GM12892 (cell line): ENCODE results near the gene RNF10.
"Not testable (repeated sequence)": the region's sequence is repeated elsewhere in the genome, so short reads cannot be mapped to it uniquely, and the experiment has no call there.

Experiments
- DNase-seq: peaks from one replicate; pipeline ENCODE4 v3.0.0; 2011; ENCODE audit not compliant: insufficient read length
- FAIRE-seq: peaks from 2 replicates; lab custom pipeline; 2011; peaks lifted over from hg19 to GRCh38; lab: Jason Lieb, UNC
- POLR2A ChIP-seq: IDR thresholded peaks from 2 replicates; pipeline ENCODE4 v1.6.1; 2011; ENCODE audit warnings: low read depth, low read length, control low read depth
- POLR2AphosphoS5 ChIP-seq: IDR thresholded peaks from 2 replicates; pipeline ENCODE4 v1.6.1; 2011; ENCODE audit warnings: low read depth, low read length, control low read depth
- TAF1 ChIP-seq: IDR thresholded peaks from 2 replicates; pipeline ENCODE4 v1.6.1; 2011; ENCODE audit warnings: low read depth, mild to moderate bottlenecking, control low read depth, low read length, borderline replicate concordance

Gene RNF10

DNA sequence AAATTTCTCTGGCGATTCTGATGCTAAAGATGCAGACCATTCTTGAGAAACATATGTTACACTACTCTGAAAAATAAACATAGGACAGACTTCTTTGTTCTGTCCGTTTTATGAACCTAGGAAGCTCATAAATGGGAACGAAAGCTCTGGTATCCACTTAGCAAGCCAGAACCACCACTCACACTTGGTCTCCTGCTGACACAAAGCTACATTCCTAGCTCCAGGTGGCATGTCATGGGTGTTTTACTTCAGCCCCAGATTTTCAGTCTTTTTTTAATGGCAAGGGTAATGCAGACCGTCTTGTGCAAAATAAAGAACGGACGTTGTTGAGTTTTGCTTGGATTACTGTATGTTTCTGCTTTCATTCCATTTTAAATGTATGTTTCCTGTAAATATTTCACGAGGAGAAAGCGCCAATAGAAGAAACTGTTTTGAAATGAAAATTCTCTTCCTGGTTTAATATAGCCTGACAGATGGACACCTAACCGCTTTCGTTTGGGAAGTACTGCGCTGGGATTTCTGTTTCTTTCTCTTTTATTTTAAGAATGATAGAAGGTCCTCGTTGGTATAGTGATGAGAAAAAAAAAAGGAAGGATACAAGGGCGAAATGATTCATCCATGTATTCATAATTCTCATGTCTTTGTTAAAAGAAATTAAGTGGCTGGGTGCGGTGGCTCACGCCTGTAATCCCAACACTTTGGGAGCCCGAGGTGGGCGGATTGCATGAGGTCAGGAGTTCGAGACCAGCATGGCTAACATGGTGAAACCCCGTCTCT is 4.3 kb upstream of the RNF10 start:
- no peak for TF ChIP-seq TAF1
- TF ChIP-seq POLR2A = no peak
- no peak for TF ChIP-seq POLR2AphosphoS5
- no peak for DNase-seq
- no peak for FAIRE-seq

DNA sequence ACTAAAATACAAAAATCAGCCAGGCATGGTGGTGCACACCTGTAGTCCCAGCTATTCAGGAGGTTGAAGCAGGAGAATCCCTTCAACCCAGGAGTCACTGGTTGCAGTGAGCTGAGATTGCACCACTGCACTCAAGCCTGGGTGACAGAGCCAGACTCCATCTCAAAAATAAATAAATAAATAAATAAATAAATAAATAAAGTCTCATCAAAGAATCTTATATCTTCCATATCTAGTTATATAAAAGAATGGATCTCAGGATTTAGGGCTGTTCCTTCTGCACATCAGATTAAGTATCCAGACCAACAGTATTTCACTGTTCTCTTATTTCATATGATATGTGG is 3.8 kb upstream of the RNF10 start:
- not testable (repeated sequence) for DNase-seq, FAIRE-seq

DNA sequence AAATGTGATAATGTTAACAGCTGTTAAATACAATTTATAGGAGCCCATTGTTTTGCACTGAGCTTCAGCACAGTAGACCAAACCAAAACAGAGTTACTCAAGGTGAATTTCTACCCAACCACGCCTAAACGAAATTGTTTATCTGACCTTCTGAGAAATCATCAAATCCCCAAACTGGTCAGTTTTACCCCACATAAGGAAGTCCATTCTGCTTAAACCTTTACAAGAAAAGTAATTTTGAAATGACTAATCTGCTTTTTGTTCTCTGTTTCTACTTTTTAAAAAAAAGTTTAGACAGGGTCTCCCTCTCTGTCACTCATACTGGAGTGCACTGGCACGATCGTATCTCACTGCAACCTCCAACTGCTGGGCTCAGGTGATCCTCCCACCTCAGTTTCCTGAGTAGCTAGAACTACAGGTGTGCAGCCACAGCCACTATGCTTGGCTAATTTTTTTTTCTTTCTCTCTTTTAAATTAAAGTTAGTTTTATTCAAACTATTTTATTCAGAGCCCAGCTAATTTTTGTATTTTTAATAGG is 1.4 kb upstream of the RNF10 start:
- DNase-seq = no peak
- no peak for FAIRE-seq
- TF ChIP-seq POLR2A (no peak), POLR2AphosphoS5 (no peak), TAF1 (no peak)

DNA sequence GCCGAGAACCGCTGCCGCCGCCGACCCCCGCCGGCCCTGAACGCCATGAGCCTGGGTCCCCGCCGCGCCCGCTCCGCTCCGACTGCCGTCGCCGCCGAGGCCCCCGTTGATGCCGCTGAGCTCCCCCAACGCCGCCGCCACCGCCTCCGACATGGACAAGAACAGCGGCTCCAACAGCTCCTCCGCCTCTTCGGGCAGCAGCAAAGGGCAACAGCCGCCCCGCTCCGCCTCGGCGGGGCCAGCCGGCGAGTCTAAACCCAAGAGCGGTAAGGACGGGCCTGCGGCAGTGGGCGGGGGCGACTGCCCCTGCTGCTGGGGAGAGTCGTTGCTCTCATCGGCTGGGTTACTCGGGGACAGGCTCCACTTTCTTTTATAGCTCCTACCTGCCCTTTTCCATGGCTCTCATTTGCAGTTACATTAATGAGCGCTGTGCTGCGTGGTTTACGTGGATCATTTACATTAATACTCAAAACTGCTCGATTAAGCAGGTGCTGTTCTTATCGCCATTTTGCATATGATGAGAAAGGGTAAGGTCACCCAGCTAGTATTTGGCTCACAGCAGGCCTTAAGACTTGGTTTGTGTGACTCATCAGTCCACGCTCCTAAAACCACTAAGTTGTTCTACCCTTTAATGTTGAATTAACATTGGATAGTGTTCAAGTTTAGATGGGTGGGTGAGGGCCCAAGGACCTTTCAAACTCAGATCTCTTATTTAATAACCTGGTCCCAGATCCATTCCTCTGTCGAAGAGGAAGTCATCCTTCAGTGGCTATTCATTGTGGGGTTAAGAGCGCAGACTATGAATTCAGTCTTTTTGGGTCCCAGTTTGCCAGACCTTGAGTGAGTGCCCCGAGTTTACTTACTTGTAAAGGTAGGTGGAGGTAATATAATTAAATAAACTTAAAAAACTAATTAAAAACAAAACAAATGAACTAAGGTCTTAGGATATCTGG is 823 bp downstream of the RNF10 start:
- FAIRE-seq = peak; percentile 42
- no peak for TF ChIP-seq POLR2A
- no peak for TF ChIP-seq TAF1
- TF ChIP-seq POLR2AphosphoS5 = no peak
- DNase-seq = peak; percentile 46

DNA sequence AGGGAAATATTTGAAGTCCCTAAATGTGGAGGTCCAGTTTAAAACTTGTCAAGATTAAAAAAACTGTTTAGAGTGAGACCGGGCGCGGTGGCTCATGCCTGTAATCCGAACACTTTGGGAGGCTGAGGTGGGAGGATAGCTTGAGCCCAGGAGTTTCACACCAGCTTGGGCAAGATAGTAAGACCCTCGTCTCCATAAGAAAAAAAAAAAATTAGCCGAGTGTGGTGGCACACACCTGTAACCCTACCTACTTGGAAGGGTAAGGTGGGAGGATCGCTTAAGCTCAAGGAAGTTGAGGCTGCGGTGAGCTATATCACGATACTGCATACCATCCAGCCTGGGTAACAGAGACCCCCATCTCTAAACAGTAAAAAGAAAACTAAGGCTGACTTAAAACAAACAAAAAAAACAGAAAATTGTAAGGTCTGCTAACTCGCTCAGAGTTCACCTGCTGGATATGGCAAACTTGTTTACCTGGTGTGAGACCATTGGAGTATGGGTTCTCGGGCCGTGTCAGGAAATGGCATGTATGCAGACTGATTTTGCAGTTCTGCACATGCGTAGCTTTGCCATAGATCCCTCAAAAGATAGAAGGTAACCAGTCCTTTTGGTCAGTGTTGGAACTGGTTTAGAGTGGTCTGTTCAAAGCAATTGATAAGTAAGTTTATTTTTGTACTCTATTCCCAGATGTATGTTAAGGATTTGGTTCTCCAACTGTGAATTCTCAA is 2.1 kb downstream of the RNF10 start:
- FAIRE-seq = no peak
- no peak for DNase-seq
- TF ChIP-seq TAF1 (no peak), POLR2A (no peak), POLR2AphosphoS5 (no peak)

DNA sequence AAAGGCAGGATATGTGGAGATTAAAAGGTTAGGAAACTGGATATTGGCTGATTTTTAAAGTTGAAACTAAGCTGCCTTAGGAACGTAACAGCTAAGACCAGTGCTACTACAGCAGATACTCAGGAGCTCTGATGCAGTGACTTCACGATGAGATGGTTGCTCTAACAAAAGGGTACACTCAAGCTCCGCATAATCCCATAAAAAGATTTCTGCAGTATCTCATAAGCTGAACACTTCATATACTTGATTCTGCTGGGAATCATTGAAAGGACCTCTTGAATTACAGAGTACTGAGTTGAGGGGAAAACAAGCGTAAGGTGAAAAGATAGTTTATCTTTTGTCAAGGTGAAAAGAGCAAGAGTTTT is 3.7 kb downstream of the RNF10 start:
- FAIRE-seq (no peak), DNase-seq (no peak)
- no peak for TF ChIP-seq TAF1
- no peak for TF ChIP-seq POLR2AphosphoS5
- no peak for TF ChIP-seq POLR2A

DNA sequence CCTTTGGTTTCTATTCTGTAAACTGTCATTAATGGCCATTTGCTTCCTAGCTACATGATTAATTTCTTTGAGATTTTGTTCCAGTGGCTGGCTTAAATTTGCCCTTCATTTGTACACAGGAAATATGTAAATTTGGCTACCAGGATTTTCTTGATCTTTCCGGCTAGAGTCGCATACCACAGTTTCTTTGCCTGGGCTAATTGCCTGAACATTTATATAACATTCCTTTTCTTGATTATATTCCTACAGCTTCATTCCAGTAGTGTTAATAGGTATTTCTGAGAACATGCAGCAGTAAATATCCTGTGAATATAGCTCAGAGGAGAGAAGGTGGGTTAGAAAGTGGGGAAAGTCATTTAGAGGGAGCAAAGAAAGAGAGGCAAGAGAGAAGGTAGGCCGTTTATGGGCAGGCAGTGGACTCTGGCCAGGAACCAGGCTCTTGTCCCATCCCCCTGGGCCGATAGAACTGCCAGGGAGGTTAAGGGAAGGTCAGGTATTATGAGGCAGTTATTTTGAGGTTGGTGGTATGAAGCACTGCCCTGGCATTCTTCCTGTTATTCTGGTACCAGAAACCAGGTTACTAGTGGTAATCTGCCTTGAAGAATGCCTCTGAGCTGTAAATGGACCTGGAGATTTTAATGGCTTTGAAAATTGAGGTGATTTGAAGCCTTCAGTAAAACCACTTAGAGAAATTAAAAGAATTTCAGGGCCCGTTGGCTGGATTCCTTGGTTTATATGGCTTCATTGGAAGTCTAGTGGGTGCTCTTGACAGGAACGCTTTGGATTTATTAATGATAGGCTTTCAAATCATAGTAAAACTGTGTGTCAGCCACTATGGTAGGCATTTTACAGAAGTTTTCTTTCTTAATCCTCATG is 4.4 kb downstream of the RNF10 start:
- TF ChIP-seq TAF1 = no peak
- TF ChIP-seq POLR2AphosphoS5 = no peak
- TF ChIP-seq POLR2A = no peak
- DNase-seq (no peak), FAIRE-seq (no peak)

DNA sequence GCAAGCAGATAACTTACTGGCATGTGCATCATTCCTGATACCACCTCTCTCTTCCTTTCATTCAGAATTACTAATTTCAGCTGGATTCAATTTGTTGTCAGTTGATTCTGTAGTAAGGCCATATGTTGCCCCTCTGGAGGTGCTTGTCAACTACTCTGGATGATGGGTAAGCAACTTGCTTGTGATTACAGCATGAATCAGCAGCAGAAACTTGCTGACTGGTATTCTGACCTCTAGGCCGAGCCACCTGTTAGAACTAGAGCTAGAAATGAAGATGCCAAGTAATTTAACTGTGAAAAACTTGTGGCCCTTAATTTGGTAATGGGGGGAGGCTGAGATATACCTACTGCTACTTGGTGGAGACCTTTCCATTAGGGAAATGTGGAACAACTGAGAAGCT is 5.1 kb downstream of the RNF10 start:
- no peak for FAIRE-seq
- no peak for TF ChIP-seq POLR2AphosphoS5
- TF ChIP-seq TAF1 = no peak
- no peak for TF ChIP-seq POLR2A
- no peak for DNase-seq

DNA sequence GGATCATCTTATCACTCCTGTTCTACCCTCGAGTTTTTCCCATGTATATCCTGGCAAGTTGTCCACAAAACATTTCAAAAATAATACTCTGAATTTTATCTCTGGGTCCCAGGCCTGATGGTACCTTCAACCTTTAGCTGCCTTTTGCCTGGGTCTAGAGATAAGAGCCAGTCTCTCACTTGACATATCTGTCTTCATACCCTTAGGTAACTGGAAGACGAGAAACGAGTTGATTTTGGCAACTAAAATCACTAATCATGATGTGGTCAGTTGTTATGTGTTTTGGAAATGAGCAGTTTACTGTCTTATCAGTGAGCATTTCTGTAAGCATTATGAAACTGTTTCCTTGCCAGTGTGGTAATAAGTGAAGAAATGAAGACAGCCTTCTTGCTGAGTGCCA is 6.3 kb downstream of the RNF10 start:
- FAIRE-seq = no peak
- TF ChIP-seq TAF1 (no peak), POLR2A (no peak), POLR2AphosphoS5 (no peak)
- DNase-seq = no peak

DNA sequence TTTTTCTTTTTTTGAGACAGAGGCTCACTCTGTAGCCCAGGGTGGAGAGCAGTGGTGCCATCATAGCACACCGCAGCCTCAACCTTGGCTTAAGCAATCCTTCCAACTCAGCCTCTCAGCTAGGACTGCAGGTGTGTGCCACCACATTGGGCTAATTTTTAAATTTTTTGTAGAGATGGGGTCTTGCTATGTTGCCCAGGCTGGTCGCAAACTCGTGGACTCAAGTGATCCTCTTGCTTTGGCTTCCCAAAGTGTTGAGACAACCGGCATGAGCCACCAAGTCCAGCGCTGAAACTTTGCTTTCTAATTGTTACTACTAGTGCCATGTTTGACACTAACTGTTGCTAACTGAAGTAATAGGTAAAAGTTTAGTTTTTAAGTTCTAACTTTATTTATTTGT is 8.0 kb downstream of the RNF10 start:
- TF ChIP-seq POLR2A (no peak), POLR2AphosphoS5 (no peak), TAF1 (no peak)
- FAIRE-seq = no peak
- no peak for DNase-seq

DNA sequence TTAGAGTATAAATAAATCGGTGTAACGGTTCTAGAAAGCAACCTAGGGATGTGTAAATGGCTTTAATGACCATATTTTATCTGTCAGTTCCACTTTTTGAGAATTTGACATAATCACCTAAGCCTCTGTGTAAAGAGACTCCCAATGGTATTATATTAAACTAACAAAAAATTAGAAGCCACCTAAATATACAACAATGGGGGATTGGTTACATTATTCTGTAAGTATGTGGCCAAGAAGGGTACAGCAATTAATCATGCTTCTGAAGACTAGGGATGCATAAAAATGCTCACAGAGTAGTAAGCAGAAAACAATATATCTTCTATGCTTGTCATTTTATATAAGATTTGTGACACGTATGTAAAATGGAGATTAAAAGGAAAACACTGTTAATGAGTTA is 10.5 kb downstream of the RNF10 start:
- TF ChIP-seq POLR2AphosphoS5 = no peak
- TF ChIP-seq POLR2A = no peak
- DNase-seq = no peak
- FAIRE-seq = no peak
